GM21360 (cell line): Measurements from ENCODE around the gene ALK.

Experiments used
- ATAC-seq: cut with Tn5 transposase; IDR thresholded peaks from one replicate; pipeline ENCODE4 v1.9.1; 2021; ENCODE audit warnings: mild to moderate bottlenecking, moderate library complexity; ENCODE audit not compliant: unreplicated experiment

Gene ALK

DNA sequence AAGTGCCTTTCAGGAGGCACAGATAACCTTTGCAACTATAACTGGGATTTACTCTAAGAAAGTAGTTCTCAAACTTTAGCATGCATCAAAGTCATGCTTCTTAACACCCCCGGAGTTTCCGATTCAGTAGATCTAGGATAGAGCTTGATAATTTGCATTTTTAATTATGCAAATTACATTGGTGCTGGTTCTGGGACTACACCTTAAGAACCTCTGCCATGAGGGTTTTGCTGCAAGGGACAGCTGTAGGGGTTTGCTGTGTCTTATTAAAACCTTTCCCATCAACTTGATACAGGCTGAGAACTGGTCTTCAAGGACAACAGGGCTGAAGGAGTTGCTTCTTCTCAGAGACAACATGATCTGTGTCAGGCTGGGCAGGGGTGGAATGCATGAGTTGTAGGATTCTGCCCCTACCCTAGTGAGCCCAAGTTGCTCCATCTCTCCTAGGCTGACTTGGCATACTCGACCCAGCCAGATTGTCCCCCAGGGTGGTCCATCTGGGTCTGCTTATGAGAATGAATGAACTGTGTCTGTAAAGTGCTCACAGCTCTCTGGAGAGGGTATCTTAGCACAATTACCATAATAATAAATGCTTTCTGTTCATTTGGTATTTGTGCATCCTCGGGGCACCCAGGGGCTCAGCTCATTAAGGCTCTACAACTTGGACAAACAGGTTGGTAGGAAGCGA is 573.5 kb downstream of the ALK start:
- no peak for ATAC-seq

DNA sequence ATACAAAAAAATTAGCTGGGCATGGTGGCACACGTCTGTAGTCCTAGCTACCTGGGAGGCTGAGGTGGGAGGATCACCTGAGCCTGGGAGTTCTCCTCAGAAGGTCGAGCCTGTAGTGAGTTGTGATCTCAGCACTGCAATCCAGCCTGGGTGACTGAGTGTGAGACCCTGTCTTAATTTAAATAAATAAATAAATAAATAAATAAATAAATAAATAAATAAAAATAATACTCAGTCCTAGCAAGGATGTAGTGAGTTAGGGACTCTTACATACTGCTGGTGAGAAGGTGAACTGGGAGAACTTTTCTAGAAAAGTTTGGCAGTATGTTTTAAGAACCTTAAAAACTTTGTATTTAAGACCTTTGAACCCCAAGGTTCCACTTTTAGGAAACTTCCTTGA is 576.1 kb downstream of the ALK start:
- ATAC-seq, result no peak

DNA sequence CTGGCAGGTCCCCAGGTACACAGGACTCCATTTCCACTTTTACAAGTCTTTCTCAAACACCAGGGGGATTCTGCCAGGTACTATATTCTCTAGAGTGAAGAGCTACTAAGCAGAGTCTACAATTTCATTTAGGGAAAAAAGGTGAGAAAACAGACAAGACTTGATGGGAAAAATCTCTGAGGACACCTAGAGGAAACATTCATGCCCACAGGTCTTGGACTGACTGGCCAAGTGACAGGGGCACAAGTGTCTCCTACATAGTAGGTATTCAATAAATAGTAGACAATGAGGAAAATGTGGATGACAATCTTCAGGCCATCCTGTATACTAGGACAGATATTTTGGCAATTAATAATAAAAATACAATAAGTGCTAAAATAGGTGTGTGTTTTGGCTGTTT is 577.6 kb downstream of the ALK start:
- no peak for ATAC-seq

- ATAC-seq, result no peak
Measured at GRCh38 chr2:29336341-29337241, 584.8 kb downstream of the ALK start.

DNA sequence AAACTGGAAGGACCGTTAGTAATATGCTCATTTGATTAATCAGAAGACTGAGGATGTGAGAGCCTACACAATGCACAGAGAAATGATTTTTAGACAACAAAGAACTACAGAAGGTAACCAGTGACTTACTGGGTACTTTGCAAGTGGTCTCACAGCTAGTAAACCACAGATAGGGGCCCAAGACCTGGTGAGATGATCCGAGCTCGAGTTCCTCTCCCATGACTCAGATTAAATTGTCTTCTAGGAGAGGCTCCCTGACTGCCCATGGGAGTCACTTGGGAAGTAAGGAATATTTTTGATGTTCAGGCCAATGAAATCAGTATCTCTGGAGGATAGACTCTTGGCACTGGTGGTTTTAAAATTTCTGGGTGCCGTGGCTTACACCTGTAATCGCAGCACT is 586.0 kb downstream of the ALK start:
- no peak for ATAC-seq

DNA sequence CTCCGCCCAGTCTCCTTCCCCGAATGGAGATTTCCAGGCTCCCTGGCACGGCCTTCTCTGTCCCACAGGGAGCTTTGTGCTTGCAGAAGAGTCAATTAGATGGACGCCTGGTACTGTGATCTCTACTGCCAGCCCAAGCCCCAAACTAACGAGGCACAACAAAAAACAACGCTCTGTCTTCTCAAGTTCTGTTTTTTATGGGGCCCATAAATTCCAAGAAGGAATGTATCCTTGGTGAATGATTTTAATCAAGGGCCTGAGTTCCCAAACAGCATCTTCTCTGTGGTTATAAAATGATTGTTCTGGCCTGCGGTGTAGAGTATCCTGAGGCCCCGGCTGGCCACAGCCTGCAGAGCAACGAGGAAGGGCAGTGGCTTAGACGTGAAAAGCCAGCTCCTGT is 586.7 kb downstream of the ALK start:
- ATAC-seq, result no peak

GRCh38 chr2:29332540-29332939 is 588.8 kb downstream of the ALK start:
- ATAC-seq, result no peak

- no peak for ATAC-seq
Measured at GRCh38 chr2:29329899-29330298, 591.5 kb downstream of the ALK start.

DNA sequence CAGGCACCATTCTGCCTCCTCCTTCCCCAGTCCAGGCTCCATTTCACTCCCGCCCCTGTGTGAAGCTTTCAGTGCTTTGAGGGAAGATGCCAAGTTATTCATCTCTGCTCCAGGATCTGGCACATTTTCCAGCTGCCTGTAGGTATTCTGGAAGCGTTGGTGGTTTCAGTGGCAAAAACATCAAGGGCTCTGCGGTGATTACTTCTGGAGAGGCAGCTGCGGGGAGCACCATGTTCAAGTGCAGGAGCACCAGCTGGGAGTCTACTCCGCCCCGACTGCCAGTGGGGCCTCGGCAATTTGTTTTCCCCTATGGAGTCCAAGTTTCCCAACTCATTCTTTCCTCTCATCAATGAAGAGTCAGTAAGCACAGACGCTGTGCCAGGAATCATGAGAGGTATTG is 594.5 kb downstream of the ALK start:
- no peak for ATAC-seq

DNA sequence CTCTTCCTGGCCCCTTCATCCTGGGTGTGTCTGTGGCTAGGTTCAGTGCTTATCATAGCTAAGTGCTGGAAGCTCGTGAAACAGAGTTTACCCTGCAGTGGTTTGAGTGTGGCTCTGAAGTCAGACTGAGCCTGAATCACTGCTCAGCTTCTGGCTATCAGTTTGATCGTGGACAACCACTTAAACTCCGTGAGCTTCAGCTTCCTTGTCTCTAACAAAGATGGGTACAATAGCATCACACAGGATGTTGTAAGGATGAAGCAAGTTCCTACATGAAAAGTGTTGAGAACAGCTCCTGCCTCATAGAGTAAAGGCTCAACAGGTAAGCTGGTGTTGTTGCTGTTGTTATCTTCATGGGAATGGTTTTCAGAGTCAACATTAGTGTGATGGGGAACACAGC is 595.8 kb downstream of the ALK start:
- ATAC-seq, result no peak

GRCh38 chr2:29323961-29324360 is 597.4 kb downstream of the ALK start:
- ATAC-seq, result no peak

DNA sequence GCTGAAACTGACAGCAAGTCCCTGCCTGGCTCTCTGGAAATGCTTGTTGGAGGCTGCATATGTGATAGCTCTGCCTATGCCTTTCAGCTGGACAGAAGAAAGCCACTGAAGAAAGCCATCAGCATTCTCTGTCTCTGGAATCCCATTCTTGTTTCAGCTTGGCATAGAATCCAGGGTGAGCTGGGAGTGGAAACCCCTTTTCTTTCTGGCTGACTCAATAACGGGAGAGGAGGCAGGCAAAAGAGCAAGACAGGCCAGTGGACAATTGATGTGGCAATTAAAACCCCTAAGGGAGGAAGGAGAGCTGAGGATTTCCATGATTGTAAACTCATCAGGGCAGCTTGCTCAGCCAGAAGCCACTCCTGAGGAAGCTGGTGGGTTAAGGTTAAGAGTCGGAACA is 598.1 kb downstream of the ALK start:
- ATAC-seq, result no peak

DNA sequence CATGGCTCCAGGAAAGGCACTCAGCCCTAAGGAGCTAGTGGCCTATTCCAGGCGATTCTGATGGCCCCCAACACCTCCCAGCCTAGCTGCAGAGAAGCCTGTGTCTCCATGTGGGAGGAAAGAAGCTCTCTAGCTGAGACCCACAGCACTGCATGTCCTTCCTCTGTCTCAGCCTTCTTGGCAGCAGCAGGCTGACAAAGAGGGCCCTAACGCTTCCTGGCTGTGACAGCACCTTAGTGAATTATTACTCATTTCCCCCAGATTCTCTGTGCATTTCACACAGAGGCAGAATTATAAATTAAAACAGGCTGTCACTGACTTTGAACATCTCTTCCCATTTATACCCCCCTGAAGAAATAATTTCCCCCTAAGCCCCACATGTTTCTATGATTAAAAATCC is 599.4 kb downstream of the ALK start:
- no peak for ATAC-seq

DNA sequence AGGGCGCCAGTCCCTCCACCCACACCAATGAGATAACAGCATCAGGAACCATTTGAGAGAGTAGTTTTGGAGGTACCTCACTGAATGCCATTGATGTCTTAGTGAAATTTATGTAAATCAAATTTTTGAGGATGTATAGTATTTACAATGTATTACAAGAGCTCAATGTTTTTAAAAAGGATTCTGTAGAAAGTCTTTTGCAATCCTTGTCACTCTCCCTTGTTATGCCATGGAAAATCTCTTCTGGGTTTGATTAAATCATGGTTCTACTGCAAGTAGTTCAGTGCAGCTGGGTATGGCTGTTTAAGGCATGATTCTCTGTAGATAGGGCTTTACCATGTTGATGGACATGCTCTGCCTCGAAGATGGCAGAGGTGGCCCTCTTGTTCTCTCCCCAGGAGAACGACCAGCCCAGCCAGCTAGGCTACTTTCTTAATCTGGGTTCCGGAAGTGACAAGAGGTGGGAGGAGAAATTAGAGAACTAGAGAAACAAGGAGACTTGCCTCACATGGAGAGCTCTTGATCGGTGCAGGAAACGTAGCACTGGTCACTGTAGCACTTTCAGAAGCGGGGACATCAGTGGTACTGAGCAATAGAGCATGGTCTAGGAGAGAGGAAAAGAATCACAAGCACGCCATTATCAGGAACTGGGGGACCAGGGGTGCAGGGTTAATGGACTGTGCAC is 603.4 kb downstream of the ALK start:
- ATAC-seq, result no peak

DNA sequence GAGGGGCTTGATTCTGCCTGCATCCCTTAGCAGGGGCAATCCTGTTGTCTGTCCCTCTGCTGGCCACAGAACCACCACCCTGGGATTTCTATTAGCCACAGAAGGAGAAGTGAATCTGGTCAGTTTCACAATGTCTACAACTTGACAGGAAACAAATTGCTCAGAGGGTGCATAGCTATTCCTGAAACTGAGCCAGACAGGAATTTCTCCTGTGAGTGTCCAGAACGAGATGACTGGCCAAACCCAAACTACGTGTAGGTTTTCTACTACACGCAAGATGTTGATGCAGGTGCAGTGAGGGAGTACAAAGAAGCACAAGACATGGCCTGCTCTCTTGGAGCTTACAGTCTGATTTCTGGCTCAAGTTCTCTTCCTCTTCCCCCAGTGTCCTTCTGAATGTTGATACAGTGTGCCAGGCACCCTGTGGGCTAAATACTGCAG is 604.3 kb downstream of the ALK start:
- ATAC-seq, result peak; percentile 42

GRCh38 chr2:29314816-29315571 is 606.4 kb downstream of the ALK start:
- ATAC-seq, result peak; percentile 69

- no peak for ATAC-seq
Measured at GRCh38 chr2:29311458-29311857, 609.9 kb downstream of the ALK start.

GRCh38 chr2:29310650-29311348 is 610.6 kb downstream of the ALK start:
- ATAC-seq, result no peak

GRCh38 chr2:29309090-29310029 is 612.0 kb downstream of the ALK start:
- no peak for ATAC-seq
